Stimulated activated CD4-positive, alpha-beta T cell treated with anti-CD3 and anti-CD28 coated beads, Interleukin-1b, Interleukin-23, amount 100 ng/mL, for 4 hours (primary cell): ENCODE results near the gene UST.
"Not testable (repeated sequence)": the region's sequence is repeated elsewhere in the genome, so short reads cannot be mapped to it uniquely, and the experiment has no call there.

Experiments
- DNase-seq, 2 donors: peaks; one replicate each; pipeline ENCODE4 v3.0.0-alpha.2; 2020; ENCODE audit warnings: low read depth in 2 of 2

UST gene

GRCh38 chr6:148836751-148837150, 89.9 kb downstream of the UST start:
- no peak for DNase-seq

- DNase-seq, result no peak
These were observed 91.1 kb downstream of the UST start for GRCh38 chr6:148837941-148838340.

GRCh38 chr6:148839044-148839443, 92.2 kb downstream of the UST start:
- no peak for DNase-seq

- no peak for DNase-seq
These were observed 93.4 kb downstream of the UST start for GRCh38 chr6:148840256-148840655.

DNA sequence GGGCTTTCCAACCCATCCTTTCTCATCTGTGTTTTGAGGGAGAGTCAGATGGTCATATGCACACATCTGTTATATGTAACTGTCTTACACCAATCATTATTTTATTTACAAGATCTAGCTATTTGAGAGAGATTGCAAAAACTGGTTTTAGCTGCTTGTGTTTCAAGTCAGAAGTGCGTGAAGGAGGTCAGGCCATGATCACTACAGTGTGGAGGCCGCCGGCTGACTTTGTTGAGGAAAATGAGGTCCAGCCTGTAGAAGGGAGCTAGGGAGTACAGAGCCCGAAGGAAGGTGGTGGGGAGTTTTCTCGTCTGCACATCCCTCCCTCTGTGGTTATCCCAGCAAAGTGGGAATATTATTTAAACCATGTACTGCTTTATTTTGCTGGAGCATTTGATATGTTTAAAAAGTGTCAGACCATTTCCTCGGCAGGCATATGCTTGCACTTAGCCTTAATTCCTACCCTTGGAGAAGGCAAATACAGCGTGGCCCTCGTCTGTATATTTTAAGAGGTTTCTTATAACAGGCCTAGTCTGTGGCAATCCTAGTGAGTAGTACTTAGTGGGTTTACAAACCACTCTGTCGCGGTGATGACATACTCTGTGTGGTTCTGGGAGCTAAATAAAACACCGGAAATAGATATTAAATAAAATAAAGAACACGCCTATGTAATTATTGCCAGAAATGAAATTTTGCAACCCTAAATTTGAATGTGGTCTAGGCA, 95.6 kb downstream of the UST start:
- DNase-seq, result no peak

DNA sequence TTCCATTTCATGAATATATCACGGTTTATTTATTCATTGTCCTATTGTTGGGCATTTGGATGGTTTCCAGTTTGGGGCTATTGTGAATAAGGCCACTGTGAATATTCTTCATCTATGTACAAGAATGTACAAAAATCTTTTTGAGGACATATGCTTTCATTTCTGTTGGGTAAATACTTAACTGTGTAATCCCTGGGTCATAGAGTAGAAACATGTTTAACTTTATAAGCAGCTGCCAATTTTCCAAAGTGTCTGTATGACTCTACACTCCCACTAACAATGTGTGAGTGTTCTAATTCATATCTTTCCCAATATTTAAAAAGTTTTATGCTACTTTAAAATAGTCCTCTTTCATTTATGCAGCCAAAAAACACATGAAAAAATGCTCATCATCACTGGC, 98.6 kb downstream of the UST start:
- no peak for DNase-seq

DNA sequence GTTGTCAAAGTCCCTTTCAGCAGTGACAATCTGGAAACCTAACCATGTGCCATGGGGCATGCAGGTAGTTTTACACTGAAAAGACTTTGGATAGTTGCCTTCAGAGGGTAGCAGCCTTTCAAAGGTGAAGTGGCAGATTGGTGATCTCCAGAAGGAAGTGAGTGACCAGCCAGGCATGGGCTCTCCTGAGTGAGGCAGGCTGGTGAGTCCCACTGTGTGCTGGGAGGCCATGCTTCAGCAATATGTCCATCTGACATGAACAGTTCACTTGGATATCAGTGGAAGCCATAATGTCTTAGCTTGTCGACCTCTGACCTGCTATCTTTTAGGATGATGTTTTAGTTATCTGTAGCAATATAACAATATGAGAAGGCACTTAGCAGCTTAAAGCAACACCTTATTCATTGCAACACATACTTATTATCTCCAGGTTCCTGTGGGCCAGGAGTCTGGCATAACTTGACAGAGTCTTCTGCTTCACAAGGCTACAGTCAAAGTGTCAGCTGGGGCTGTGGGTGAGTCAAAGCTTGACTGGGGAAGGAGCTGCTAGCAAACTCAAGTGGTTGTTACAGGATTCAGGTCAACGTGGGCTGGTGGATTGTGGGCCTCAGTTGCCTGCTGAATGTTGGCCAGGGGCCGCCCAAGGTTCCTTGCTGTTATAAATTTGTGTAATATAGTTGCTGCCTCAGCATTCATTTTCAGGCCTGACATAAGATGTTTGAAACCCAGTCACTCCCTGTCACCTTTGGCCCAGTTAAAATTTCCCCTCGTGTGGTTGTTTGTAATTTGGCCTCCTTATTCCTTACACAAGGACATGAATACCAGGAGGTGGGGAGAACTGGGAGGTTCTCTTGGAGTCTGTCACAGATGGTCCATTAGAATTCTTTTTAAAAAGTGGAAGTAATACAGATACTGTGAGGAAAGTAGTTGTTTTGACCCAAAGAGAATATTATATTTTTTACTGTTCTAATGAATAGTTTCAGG, 100.2 kb downstream of the UST start:
- no peak for DNase-seq

DNA sequence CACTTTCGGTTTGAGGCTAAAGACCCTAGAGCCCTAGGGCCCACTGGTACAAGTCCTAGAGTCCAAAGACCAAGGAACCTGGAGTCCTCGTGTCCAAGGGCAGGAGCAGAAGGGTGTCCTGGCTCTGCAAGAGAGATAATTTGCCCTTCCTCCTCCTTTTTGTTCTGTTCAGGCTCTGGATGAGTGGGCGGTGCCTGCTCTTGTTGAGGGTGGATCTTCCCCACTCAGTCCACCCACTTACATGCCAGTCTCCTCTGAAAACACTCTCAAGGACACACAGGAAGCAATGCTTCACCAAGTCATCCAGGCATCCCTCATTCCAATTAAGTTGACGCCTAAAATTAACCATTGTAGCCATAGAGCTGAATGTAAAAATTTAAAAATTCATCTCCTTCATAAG, 102.1 kb downstream of the UST start:
- DNase-seq, result no peak

- DNase-seq, result not testable (repeated sequence)
These were observed 102.6 kb downstream of the UST start for GRCh38 chr6:148849449-148849848.

GRCh38 chr6:148850964-148851363, 104.1 kb downstream of the UST start:
- DNase-seq, result no peak

GRCh38 chr6:148851683-148852556, 105.1 kb downstream of the UST start:
- no peak for DNase-seq

- no peak for DNase-seq
These were observed 105.9 kb downstream of the UST start for GRCh38 chr6:148852688-148853087.

- not testable (repeated sequence) for DNase-seq
These were observed 106.3 kb downstream of the UST start for GRCh38 chr6:148853113-148853512.

DNA sequence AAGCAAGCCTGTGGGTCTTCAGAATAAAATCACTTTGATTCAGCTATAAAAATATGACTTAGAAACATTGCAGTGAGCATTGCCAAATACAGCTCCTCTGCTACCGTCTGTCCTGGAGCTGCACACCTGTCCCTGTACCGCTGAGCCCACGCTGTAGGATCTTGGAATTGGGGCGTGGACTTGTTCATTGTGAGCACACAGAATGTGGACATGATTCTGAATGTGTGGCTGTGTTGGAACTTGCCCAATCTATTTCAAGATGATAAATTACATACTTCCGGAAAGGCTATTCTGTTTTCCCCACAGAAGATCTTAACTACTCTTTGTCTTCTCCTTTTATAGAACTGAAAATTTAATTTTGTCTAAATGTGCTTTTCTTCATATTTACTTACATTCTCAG, 107.3 kb downstream of the UST start:
- no peak for DNase-seq

DNA sequence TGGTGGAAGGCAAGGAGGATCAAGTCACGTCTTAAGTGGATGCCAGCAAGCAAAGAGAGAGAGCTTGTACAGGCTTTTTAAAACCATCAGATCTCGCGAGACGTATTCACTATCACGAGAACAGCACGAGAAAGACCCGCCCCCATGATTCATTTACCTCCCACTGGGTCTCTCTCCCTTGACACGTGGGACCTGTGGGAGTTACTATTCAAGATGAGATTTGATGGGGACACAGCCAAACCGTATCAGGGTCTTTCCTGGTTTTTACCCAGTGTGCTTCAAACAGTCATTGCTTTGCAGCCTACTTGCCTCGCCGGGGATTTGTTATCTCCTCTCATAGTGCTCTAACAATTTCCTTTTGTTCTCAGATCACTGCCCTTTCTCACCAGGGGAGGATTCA, 108.2 kb downstream of the UST start:
- DNase-seq, result no peak

GRCh38 chr6:148855744-148856143, 108.9 kb downstream of the UST start:
- DNase-seq, result no peak

DNA sequence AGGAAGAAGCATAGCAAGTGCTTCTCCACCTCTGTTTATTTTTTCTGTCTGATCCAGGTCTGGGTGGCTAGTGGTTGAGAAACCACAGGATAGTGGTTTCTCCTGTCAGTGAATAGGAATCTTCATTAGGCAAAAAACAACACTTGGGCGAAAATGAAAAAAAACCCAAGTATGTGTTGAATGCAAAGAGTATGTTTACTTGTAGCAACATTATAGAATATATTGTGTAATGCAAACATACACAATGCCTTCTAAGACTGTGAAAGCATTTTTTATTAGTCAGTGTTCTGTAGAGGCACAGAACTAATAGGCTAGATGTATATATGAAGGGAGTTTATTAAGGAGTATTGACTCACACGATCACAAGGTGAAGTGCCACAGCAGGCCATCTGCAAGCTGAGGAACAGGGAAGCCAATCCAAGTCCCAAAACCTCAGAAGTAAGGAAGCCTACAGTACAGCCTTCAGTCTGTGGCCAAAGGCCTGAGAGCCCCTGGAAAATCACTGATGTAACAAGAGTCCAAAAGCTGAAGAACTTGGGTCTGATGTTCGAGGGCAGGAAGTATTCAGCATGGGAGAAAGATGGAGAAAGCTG, 111.1 kb downstream of the UST start:
- DNase-seq, result no peak

DNA sequence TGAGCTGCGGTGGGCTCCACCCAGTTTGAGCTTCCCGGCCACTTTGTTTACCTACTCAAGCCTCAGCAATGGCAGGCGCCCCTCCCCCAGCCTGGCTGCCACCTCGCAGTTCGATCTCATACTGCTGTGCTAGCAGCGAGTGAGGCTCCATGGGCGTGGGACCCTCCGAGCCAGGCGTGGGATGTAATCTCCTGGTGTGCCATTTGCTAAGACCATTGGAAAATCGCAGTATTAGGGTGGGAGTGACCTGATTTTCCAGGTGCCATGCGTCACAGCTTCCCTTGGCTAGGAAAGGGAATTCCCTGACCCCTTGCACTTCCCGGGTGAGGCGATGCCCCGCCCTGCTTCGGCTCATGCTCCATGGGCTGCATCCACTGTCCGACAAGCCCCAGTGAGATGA, 117.3 kb downstream of the UST start:
- not testable (repeated sequence) for DNase-seq

- no peak for DNase-seq
These were observed 118.1 kb downstream of the UST start for GRCh38 chr6:148864941-148865340.

GRCh38 chr6:148866657-148867268, 119.9 kb downstream of the UST start:
- no peak for DNase-seq

GRCh38 chr6:148867862-148868261, 121.0 kb downstream of the UST start:
- DNase-seq, result no peak
